HPDE6-E6E7 (cell line): ENCODE data around the gene USP34.
A peak's percentile ranks its signal among the peaks of the same experiment; 100 is the strongest.

Source experiments
- DNase-seq: peaks from one replicate; pipeline ENCODE4 v3.0.0; 2011; ENCODE audit warnings: missing footprints; ENCODE audit errors: extremely low spot score

USP34 gene

GRCh38 chr2:61368687-61369665 is 101.9 kb downstream of the USP34 start:
- DNase-seq: no peak

GRCh38 chr2:61367177-61367576 is 103.7 kb downstream of the USP34 start:
- DNase-seq: no peak

- DNase-seq: no peak
These were observed 107.3 kb downstream of the USP34 start for GRCh38 chr2:61363580-61363979.

GRCh38 chr2:61362873-61363272 is 108.0 kb downstream of the USP34 start:
- DNase-seq: no peak

GRCh38 chr2:61361068-61361467 is 109.8 kb downstream of the USP34 start:
- no peak for DNase-seq

GRCh38 chr2:61359058-61359457 is 111.8 kb downstream of the USP34 start:
- no peak for DNase-seq

GRCh38 chr2:61357681-61358080 is 113.2 kb downstream of the USP34 start:
- DNase-seq: no peak

- no peak for DNase-seq
These were observed 113.9 kb downstream of the USP34 start for GRCh38 chr2:61356958-61357350.

GRCh38 chr2:61356261-61356957 is 114.5 kb downstream of the USP34 start:
- no peak for DNase-seq

- peak; percentile 23 for DNase-seq
These were observed 116.2 kb downstream of the USP34 start for GRCh38 chr2:61354543-61355197.

GRCh38 chr2:61353909-61354308 is 117.0 kb downstream of the USP34 start:
- no peak for DNase-seq

GRCh38 chr2:61350777-61351176 is 120.1 kb downstream of the USP34 start:
- no peak for DNase-seq

- no peak for DNase-seq
These were observed 127.7 kb downstream of the USP34 start for GRCh38 chr2:61343141-61343540.

GRCh38 chr2:61340242-61340641 is 130.6 kb downstream of the USP34 start:
- no peak for DNase-seq

GRCh38 chr2:61338447-61338846 is 132.4 kb downstream of the USP34 start:
- no peak for DNase-seq

GRCh38 chr2:61335187-61335586 is 135.7 kb downstream of the USP34 start:
- no peak for DNase-seq

GRCh38 chr2:61334466-61334865 is 136.4 kb downstream of the USP34 start:
- DNase-seq: no peak

GRCh38 chr2:61328707-61329251 is 142.1 kb downstream of the USP34 start:
- DNase-seq: no peak

GRCh38 chr2:61327173-61327572 is 143.7 kb downstream of the USP34 start:
- no peak for DNase-seq

- DNase-seq: no peak
These were observed 144.5 kb downstream of the USP34 start for GRCh38 chr2:61326423-61326822.

GRCh38 chr2:61320181-61320580 is 150.7 kb downstream of the USP34 start:
- DNase-seq: no peak

GRCh38 chr2:61318553-61318952 is 152.3 kb downstream of the USP34 start:
- DNase-seq: no peak
